GM12872 (cell line): ENCODE data around the gene C22orf31.

Experiments
- CTCF ChIP-seq: IDR thresholded peaks from 3 replicates; pipeline ENCODE4 v1.5.1; 2011; ENCODE audit warnings: low read depth, mild to moderate bottlenecking, low read length, moderate library complexity; ENCODE audit not compliant: insufficient read depth

Gene C22orf31

GRCh38 chr22:29060931-29061330 lies 700 bp downstream of the C22orf31 start:
- no peak for TF ChIP-seq CTCF

DNA sequence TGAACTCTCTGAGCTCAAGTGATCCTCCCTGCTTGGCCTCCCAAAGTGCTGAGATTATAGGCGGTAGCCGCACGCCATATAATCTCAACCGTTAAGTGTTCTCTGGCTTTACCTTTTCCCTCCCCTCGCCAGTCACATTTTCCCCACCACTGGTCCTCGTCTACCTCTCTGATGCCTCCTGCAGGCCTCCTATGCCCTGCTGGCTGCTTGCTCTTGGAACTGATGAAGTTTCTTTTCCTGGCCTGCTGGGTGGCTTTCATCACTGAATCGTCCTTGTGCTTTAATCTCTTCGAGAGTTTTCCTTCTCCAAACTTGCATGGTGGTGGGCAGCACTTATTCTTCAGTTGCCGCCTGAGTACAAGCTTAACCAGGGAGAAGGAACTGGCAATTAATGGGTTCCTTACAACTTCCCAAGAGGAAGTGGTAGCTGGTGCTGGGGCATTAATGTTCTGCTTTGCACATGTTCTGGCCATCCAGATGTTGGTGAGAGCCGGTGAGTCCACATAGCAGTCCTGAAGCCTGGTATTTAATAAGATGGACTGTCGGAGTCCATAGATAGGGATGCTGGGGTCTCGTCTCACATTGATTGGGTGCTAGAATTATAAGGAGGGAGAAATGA lies 1.3 kb downstream of the C22orf31 start:
- TF ChIP-seq CTCF, result no peak

DNA sequence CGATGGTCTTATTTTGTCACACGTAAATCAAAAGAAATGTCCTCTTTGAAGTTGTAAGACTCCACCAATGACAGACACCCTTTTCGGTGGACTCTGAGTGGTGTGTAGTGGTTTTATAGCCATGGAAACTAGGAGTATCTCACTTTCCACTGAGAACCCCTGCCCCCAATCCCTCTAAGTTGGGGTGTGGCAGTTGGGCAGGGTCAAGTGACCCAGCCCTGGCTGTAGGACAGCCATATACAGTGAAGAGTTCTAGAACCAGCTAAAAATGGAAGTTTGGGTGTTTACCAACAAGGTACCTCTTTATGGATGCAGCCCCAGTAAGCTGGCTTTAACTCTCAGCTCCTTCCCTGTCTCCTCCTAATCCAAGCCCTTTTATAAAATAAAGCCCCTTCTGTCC lies 5.2 kb downstream of the C22orf31 start:
- TF ChIP-seq CTCF, result no peak

DNA sequence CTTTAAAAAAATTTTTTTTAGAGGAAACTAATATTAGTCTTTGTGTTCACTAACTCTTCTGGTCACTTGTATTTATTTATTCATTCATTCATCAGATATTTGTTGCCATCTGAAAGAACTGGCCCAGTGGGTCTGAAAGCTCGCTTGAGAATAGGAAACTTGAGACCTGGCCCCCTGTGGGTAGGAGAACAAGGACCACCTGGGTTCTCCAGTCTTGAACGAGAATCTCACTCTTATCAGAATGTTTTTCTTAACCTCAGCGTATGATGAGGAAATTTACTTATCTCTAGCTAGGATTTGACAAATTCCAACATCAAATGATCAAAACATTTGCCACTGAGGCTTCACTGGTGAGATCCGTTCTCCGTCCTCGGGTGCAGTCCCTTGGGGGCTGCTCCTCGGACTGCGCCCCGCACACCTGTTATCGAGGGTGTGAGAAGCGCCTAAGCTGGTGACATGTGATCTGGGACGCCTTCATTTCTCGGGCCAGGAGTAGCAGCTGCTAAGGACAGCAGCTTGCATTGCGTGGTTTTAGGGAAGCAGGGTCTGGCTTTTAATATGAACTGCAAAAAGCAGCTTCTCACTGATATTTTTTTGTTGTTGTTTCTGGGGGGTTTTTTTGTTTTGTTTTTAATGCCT lies 6.3 kb downstream of the C22orf31 start:
- TF ChIP-seq CTCF, result no peak

DNA sequence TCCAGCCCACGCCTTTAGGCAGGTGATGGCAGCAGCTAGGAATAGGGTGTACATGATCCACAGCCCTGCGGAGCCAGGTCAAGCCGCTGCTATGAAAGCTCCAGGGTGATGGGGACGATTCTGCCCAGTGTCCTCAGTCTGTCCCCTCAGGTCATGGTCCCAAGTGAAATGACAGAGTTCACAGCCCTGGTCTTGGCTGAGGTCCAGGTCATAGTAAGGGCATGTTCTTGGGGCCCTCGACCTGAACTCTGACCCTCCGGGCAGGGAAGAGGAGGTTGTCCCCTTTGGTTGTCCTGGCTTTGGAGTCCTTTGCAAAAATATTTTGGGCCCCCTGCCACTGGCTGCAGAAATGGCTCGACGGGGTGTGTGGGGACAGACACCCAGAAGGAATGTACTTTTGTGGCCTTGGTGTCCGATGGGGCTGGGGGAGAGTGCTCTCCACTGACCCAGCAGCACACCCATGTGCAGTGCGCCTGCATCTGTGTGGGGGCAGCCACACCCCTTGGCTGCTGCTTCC lies 7.3 kb downstream of the C22orf31 start:
- TF ChIP-seq CTCF, result no peak

DNA sequence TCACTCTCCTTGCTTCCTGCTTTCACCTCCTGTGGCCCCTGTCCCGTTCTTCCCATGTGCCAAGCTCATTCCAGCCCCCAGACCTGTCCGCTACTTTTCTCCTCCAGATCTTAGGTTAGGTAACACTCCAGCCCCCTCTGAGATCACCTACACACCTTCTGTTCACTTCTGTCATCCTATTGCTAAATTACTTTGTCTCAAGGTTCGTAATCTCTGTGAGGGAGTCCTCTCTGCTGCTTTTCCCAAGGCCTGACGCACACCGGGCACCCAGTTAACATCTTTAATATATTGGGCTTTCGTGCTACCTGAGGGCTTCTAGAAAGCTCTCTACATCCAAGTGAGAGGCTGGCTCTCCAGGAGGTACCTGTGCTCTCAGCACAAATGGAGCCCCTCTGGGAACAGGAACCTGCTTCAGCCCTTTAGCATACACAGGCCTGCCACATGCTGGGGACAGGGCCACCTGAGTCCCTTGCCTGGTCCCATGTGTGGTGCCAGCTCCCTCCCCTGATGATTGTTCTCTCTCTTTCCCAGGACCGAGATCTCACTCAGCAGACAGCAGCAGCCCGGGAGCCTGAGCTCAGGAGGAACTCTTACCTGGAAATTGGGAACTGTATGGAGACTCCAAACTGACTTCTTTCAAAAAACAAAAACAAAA lies 8.5 kb downstream of the C22orf31 start:
- TF ChIP-seq CTCF, result no peak

DNA sequence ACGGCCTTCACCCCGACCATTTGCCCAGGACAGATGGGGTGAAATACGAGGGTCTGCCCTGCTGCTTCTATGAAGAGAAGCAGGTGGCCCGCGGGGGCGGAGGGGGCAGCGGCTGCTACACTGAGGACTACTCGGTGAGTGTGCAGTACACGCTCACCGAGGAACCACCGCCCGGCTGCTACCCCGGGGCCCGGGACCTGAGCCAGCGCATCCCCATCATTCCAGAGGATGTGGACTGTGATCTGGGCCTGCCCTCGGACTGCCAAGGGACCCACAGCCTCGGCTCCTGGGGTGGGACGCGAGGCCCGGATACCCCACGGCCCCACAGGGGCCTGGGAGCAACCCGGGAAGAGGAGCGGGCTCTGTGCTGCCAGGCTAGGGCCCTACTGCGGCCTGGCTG lies 11.2 kb downstream of the C22orf31 start:
- TF ChIP-seq CTCF, result no peak
